ENCODE results near the gene DRICH1.
"Not testable (repeated sequence)": the region's sequence is repeated elsewhere in the genome, so short reads cannot be mapped to it uniquely, and the experiment has no call there.

Gene DRICH1

GRCh38 chr22:23621082-23621780, 10.9 kb downstream of the DRICH1 start:
- H3K4me1 ChIP-seq (ENCODE audit: control insufficient read depth, insufficient read depth, low read length, poor library complexity, severe bottlenecking), result no peaks in the 10 kb centered on the region
- WGBS, 2 experiments (ENCODE audit: insufficient coverage in 2 of 2), result 86 to 90% methylated on average over 7 to 8 of the region's 9 CpGs
- peaks cover 3% of the 10 kb centered on the region for H3K9me3 ChIP-seq (ENCODE audit: control insufficient read depth, low read length)
- no peak overlapping the region for H3K4me3 ChIP-seq (ENCODE audit: extremely low read depth, insufficient read depth, low read length, poor library complexity, severe bottlenecking)
- no peak overlapping the region for H3K27ac ChIP-seq (ENCODE audit: low read depth, low read length, severe bottlenecking)
- H3K36me3 ChIP-seq (ENCODE audit: control insufficient read depth, insufficient read depth, low read length), result no peaks in the 10 kb centered on the region

- H3K9me3 ChIP-seq (ENCODE audit: control insufficient read depth, low read length), result no peaks in the 10 kb centered on the region
- H3K36me3 ChIP-seq (ENCODE audit: control insufficient read depth, insufficient read depth, low read length), result no peaks in the 10 kb centered on the region
- H3K4me1 ChIP-seq (ENCODE audit: control insufficient read depth, insufficient read depth, low read length, poor library complexity, severe bottlenecking), result no peaks in the 10 kb centered on the region
- no peak overlapping the region for H3K27ac ChIP-seq (ENCODE audit: low read depth, low read length, severe bottlenecking)
- H3K4me3 ChIP-seq (ENCODE audit: extremely low read depth, insufficient read depth, low read length, poor library complexity, severe bottlenecking), result no peak overlapping the region
- WGBS, 2 experiments (ENCODE audit: insufficient coverage in 2 of 2), result 63 to 69% methylated on average over 4 of the region's 7 CpGs
Observed at GRCh38 chr22:23613193-23613972, 18.7 kb downstream of the DRICH1 start.

GRCh38 chr22:23609983-23610781, 21.9 kb downstream of the DRICH1 start:
- Histone ChIP-seq H3K36me3 (ENCODE audit: control insufficient read depth, insufficient read depth, low read length) (no peaks in the 10 kb centered on the region), H3K4me1 (ENCODE audit: control insufficient read depth, insufficient read depth, low read length, poor library complexity, severe bottlenecking) (no peaks in the 10 kb centered on the region), H3K27ac (ENCODE audit: low read depth, low read length, severe bottlenecking) (no peak overlapping the region), H3K4me3 (ENCODE audit: extremely low read depth, insufficient read depth, low read length, poor library complexity, severe bottlenecking) (no peak overlapping the region), H3K9me3 (ENCODE audit: control insufficient read depth, low read length) (no peaks in the 10 kb centered on the region)
- WGBS, 2 experiments (ENCODE audit: insufficient coverage in 2 of 2), result 83 to 87% methylated on average over 11 of the region's 12 CpGs

- WGBS, 2 experiments (ENCODE audit: insufficient coverage in 2 of 2), result 32 to 35% methylated on average over 3 to 5 of the region's 6 CpGs
- H3K36me3 ChIP-seq (ENCODE audit: control insufficient read depth, insufficient read depth, low read length), result no peaks in the 10 kb centered on the region
- no peak overlapping the region for H3K4me3 ChIP-seq (ENCODE audit: extremely low read depth, insufficient read depth, low read length, poor library complexity, severe bottlenecking)
- no peaks in the 10 kb centered on the region for H3K4me1 ChIP-seq (ENCODE audit: control insufficient read depth, insufficient read depth, low read length, poor library complexity, severe bottlenecking)
- no peaks in the 10 kb centered on the region for H3K9me3 ChIP-seq (ENCODE audit: control insufficient read depth, low read length)
- no peak overlapping the region for H3K27ac ChIP-seq (ENCODE audit: low read depth, low read length, severe bottlenecking)
Observed at GRCh38 chr22:23608583-23608982, 23.5 kb downstream of the DRICH1 start.

- Histone ChIP-seq H3K4me3 (ENCODE audit: extremely low read depth, insufficient read depth, low read length, poor library complexity, severe bottlenecking) (no peak overlapping the region), H3K4me1 (ENCODE audit: control insufficient read depth, insufficient read depth, low read length, poor library complexity, severe bottlenecking) (no peaks in the 10 kb centered on the region), H3K36me3 (ENCODE audit: control insufficient read depth, insufficient read depth, low read length) (no peaks in the 10 kb centered on the region), H3K27ac (ENCODE audit: low read depth, low read length, severe bottlenecking) (no peak overlapping the region), H3K9me3 (ENCODE audit: control insufficient read depth, low read length) (no peaks in the 10 kb centered on the region)
- WGBS, 2 experiments (ENCODE audit: insufficient coverage in 2 of 2), result 79 to 83% methylated on average over 18 to 19 of the region's 20 CpGs
Observed at GRCh38 chr22:23606204-23607131, 25.7 kb downstream of the DRICH1 start.

GRCh38 chr22:23604939-23605712, 27.0 kb downstream of the DRICH1 start:
- Histone ChIP-seq H3K27ac (ENCODE audit: low read depth, low read length, severe bottlenecking) (no peak overlapping the region), H3K4me3 (ENCODE audit: extremely low read depth, insufficient read depth, low read length, poor library complexity, severe bottlenecking) (no peak overlapping the region), H3K36me3 (ENCODE audit: control insufficient read depth, insufficient read depth, low read length) (no peaks in the 10 kb centered on the region), H3K9me3 (ENCODE audit: control insufficient read depth, low read length) (no peaks in the 10 kb centered on the region), H3K4me1 (ENCODE audit: control insufficient read depth, insufficient read depth, low read length, poor library complexity, severe bottlenecking) (no peaks in the 10 kb centered on the region)
- WGBS, 2 experiments (ENCODE audit: insufficient coverage in 2 of 2), result 82 to 100% methylated on average over 3 to 5 of the region's 8 CpGs

- WGBS, 2 experiments (ENCODE audit: insufficient coverage in 2 of 2), result 80 to 89% methylated on average over 7 of the region's 7 CpGs
- Histone ChIP-seq H3K36me3 (ENCODE audit: control insufficient read depth, insufficient read depth, low read length) (no peaks in the 10 kb centered on the region), H3K4me3 (ENCODE audit: extremely low read depth, insufficient read depth, low read length, poor library complexity, severe bottlenecking) (no peak overlapping the region), H3K9me3 (ENCODE audit: control insufficient read depth, low read length) (no peaks in the 10 kb centered on the region), H3K27ac (ENCODE audit: low read depth, low read length, severe bottlenecking) (no peak overlapping the region), H3K4me1 (ENCODE audit: control insufficient read depth, insufficient read depth, low read length, poor library complexity, severe bottlenecking) (no peaks in the 10 kb centered on the region)
Observed at GRCh38 chr22:23603266-23603665, 28.9 kb downstream of the DRICH1 start.

DNA sequence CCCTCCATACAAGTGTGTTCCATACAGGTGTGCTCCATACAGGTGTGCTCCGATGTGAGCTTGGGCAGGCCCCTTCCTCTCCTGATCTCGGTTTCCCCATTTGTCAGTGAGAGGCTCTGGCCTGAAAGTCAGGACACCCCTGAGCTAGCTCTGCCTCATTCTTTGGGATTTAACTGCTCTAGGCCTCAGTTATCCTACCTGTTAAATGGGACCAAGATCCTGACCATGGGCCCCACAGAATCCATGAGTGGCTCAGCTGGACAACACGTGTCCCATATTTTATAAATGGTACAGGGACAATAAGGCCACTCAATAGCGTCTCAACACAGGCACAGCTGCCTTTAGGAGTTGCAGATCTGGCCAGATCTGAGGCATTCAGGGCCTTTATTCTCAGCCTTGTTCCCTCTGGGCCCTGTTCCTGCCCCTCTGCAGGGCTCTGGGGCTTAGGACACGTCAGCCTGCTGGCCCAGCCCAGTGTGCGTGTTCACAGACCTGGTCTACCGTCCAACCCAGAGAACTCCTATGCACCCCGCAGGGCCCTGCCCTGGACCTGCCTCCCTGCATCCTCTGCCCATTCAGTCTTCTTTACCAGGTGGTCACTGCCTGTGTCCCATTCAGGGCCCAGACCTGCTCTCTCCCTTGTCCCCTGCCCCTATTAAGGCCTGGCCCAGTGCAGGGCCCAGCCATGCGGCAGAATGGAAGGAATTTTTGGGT, 33.2 kb downstream of the DRICH1 start:
- 92% methylated on average over 6 to 8 of the region's 9 CpGs for WGBS, 2 experiments (ENCODE audit: insufficient coverage in 2 of 2)
- no peaks in the 10 kb centered on the region for H3K9me3 ChIP-seq (ENCODE audit: control insufficient read depth, low read length)

GRCh38 chr22:23597576-23598268, 34.4 kb downstream of the DRICH1 start:
- not testable (repeated sequence) for H3K4me3 ChIP-seq (ENCODE audit: extremely low read depth, insufficient read depth, low read length, poor library complexity, severe bottlenecking); H3K36me3 ChIP-seq (ENCODE audit: control insufficient read depth, insufficient read depth, low read length); H3K27ac ChIP-seq (ENCODE audit: low read depth, low read length, severe bottlenecking); H3K9me3 ChIP-seq (ENCODE audit: control insufficient read depth, low read length); H3K4me1 ChIP-seq (ENCODE audit: control insufficient read depth, insufficient read depth, low read length, poor library complexity, severe bottlenecking)
- 100% methylated on average over 1 of the region's 7 CpGs; no CpG with 5 or more reads in 1 of the 2 experiments for WGBS, 2 experiments (ENCODE audit: insufficient coverage in 2 of 2)

More for the DNA sequence above, 33.2 kb downstream of the DRICH1 start:
- H3K27ac ChIP-seq (ENCODE audit: low read depth, low read length, severe bottlenecking), result no peak overlapping the region
- no peak overlapping the region for H3K4me3 ChIP-seq (ENCODE audit: extremely low read depth, insufficient read depth, low read length, poor library complexity, severe bottlenecking)
- H3K4me1 ChIP-seq (ENCODE audit: control insufficient read depth, insufficient read depth, low read length, poor library complexity, severe bottlenecking), result no peaks in the 10 kb centered on the region
- no peaks in the 10 kb centered on the region for H3K36me3 ChIP-seq (ENCODE audit: control insufficient read depth, insufficient read depth, low read length)

All from mesodermal cell (in vitro differentiated cells).